ENCODE results near the gene UBR2.
"Not testable (repeated sequence)": the region's sequence is repeated elsewhere in the genome, so short reads cannot be mapped to it uniquely, and the experiment has no call there.

UBR2 gene

DNA sequence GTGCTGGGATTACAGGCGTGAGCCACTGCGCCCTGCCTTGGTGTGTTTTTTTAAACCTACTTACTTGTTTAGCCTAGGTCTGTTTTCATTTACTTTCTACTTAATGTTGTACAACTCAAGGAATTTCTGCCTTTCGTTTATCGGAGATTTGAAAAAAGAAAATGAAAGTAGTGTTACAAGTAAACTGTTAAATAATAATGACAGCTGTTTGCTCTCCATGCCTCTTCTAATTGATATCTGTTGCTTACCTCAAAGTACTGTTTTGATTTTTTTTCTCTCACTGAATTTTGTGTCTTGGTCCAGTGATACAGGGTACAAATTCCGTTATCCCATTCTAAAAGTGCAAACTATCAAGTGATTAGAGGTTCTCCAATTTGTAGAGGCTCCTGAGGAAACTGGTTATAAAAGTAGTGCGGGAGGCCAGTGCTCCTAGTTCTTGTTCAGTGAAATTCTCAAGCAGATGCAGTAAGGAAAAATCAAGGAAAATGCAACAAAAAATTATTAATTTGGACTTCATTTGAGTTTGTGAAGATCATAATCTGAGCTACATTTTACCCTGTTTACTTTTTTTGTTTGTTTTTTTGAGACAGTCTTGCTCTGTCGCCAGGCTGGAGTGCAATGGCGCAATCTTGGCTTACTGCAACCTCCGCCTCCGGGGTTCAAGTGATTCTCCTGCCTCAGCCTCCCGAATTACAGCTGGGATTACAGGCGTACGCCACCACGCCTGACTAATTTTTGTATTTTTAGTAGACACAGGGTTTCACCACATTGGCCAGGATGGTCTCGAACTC, 2.2 kb downstream of the UBR2 start:
- Histone ChIP-seq H3K27me3 (no peaks in the 10 kb centered on the region), H3K9me3 (no peaks in the 10 kb centered on the region), H3K27ac (peak overlapping the region; percentile 99), H3K4me1 (ENCODE audit: control insufficient read depth in 1 of 2, insufficient read depth in 1 of 2, low read depth in 1 of 2, low read length in 1 of 2) (peaks cover 54 to 69% of the 10 kb centered on the region in 2 experiments), H3K4me3 (ENCODE audit: low read depth in 1 of 2, low read length in 1 of 2) (peak overlapping the region; percentile 94 to 96), H3K36me3 (peaks cover 3% of the 10 kb centered on the region)
- TF ChIP-seq, protein P1, sequence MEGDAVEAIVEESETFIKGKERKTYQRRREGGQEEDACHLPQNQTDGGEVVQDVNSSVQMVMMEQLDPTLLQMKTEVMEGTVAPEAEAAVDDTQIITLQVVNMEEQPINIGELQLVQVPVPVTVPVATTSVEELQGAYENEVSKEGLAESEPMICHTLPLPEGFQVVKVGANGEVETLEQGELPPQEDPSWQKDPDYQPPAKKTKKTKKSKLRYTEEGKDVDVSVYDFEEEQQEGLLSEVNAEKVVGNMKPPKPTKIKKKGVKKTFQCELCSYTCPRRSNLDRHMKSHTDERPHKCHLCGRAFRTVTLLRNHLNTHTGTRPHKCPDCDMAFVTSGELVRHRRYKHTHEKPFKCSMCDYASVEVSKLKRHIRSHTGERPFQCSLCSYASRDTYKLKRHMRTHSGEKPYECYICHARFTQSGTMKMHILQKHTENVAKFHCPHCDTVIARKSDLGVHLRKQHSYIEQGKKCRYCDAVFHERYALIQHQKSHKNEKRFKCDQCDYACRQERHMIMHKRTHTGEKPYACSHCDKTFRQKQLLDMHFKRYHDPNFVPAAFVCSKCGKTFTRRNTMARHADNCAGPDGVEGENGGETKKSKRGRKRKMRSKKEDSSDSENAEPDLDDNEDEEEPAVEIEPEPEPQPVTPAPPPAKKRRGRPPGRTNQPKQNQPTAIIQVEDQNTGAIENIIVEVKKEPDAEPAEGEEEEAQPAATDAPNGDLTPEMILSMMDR (IDR thresholded peaks at IDR 0.05), result no peak

GRCh38 chr6:42566614-42567208, 2.9 kb downstream of the UBR2 start:
- Histone ChIP-seq H3K4me3 (ENCODE audit: low read depth in 1 of 2, low read length in 1 of 2) (peak overlapping the region; percentile 94 to 96), H3K27ac (peak overlapping the region; percentile 99), H3K9me3 (no peaks in the 10 kb centered on the region), H3K36me3 (peaks cover 3% of the 10 kb centered on the region), H3K4me1 (ENCODE audit: control insufficient read depth in 1 of 2, insufficient read depth in 1 of 2, low read depth in 1 of 2, low read length in 1 of 2) (peaks cover 61 to 76% of the 10 kb centered on the region in 2 experiments), H3K27me3 (no peaks in the 10 kb centered on the region)
- TF ChIP-seq, protein P1 (IDR thresholded peaks at IDR 0.05), result no peak

DNA sequence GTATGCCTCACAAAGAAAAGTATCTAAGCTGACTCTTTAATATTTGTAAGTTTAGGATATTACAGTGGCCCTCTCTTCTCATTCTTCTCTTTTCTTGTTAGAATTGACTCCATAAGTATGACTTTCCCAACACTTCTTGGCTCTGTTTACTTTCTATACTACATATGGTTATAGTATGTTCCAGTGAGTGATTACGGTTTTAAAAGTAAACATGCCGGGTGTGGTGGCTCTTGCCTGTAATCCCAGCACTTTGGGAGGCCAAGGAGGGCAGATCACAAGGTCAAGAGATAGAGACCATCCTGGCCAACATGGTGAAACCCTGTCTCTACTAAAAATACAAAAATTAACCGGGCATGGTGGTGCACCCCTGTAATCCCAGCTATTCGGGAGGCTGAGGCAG, 3.4 kb downstream of the UBR2 start:
- not testable (repeated sequence) for H3K36me3 ChIP-seq, H3K27me3 ChIP-seq, H3K9me3 ChIP-seq
- H3K27ac ChIP-seq, result peak overlapping the region; percentile 99
- H3K4me1 ChIP-seq (ENCODE audit: control insufficient read depth in 1 of 2, insufficient read depth in 1 of 2, low read depth in 1 of 2, low read length in 1 of 2), result peaks cover 67 to 82% of the 10 kb centered on the region in 2 experiments
- peak overlapping the region; percentile 94 to 96 for H3K4me3 ChIP-seq (ENCODE audit: low read depth in 1 of 2, low read length in 1 of 2)

- TF ChIP-seq, protein P1 (IDR thresholded peaks at IDR 0.05), result no peak
- Histone ChIP-seq H3K36me3 (peaks cover 11% of the 10 kb centered on the region), H3K27ac (peak overlapping the region; percentile 99), H3K9me3 (no peaks in the 10 kb centered on the region), H3K27me3 (no peaks in the 10 kb centered on the region), H3K4me3 (ENCODE audit: low read depth in 1 of 2, low read length in 1 of 2) (peak overlapping the region; percentile 44 to 52), H3K4me1 (ENCODE audit: control insufficient read depth in 1 of 2, insufficient read depth in 1 of 2, low read depth in 1 of 2, low read length in 1 of 2) (peaks cover 76 to 87% of the 10 kb centered on the region in 2 experiments)
Observed at GRCh38 chr6:42569102-42570028, 5.5 kb downstream of the UBR2 start.

GRCh38 chr6:42571611-42572342, 7.9 kb downstream of the UBR2 start:
- H3K4me1 ChIP-seq (ENCODE audit: control insufficient read depth in 1 of 2, insufficient read depth in 1 of 2, low read depth in 1 of 2, low read length in 1 of 2), result peaks cover 65 to 66% of the 10 kb centered on the region in 2 experiments
- no peaks in the 10 kb centered on the region for H3K9me3 ChIP-seq
- peaks cover 27% of the 10 kb centered on the region for H3K36me3 ChIP-seq
- H3K27me3 ChIP-seq, result no peaks in the 10 kb centered on the region
- TF ChIP-seq, protein P1 (IDR thresholded peaks at IDR 0.05), result no peak
- peak overlapping the region; percentile 99 for H3K27ac ChIP-seq
- peak overlapping the region in 1 of 2 experiments; percentile 52 for H3K4me3 ChIP-seq (ENCODE audit: low read depth in 1 of 2, low read length in 1 of 2)
